ENCODE measurements around the gene MAP2K1.
"Not testable (repeated sequence)": the region's sequence is repeated elsewhere in the genome, so short reads cannot be mapped to it uniquely, and the experiment has no call there.

Gene MAP2K1

DNA sequence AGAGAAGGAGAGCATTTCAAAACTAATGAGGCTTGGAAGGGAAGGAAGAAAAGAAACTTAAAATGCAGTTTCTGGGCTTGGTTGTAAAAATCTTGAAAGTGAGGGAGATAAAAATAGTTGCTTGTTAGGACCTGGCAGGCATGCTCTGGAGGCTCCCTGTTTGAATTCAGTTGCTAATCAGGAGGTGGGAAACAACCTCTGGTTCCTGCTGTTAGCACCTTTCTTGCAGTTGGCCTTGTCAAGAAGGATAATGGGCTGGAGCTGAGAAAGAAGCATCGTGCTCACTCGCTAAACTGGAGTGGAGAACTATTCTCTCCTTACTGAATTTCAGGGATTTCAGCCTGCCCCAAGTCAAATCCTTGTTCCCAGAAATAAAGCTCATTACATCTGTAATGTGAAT lies 87.4 kb downstream of the MAP2K1 start:
- no peak for DNase-seq (ENCODE audit: extremely low read depth in 1 of 2, low read depth in 1 of 2)

DNA sequence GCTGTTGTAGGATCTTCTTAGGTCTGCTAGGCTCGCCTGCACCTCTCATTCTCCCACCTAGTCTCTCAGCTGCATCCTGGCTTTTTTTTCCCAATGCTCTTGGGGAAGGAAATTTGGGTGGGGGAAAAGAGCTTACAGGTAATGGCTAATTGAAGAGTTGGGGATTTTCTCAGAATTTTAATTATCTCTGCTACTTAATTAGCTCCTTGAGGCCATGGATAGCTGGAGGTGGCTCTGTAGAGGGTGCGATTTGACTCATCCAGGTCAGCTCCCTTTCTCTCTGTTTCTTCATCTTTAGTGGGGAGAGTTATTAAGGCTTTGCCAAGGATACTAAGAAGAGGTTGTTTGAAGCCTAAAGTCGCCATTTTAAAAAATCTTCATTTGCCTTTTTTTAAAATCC lies 88.3 kb downstream of the MAP2K1 start:
- DNase-seq (ENCODE audit: extremely low read depth in 1 of 2, low read depth in 1 of 2), result no peak

DNA sequence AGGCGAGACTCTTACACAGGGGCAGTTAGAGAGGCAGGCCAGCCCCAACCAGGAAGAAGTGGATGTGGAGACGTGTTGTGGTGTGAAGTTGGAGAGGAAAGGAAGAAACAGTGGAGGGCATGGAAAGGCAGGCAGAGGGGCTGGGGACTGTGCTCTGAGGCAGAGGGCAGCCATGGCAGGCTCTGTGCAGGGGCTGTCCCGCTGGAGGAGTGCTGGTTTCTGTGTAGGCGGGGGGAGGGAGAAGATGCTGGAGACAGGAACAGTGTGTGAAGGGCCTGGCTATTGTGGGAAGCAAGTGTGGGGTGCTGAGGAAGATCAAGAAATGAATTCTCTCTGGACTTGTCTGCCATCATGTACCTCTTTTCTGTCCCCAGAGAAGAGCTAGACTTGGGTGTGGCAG lies 89.8 kb downstream of the MAP2K1 start:
- no peak for DNase-seq (ENCODE audit: extremely low read depth in 1 of 2, low read depth in 1 of 2)

DNA sequence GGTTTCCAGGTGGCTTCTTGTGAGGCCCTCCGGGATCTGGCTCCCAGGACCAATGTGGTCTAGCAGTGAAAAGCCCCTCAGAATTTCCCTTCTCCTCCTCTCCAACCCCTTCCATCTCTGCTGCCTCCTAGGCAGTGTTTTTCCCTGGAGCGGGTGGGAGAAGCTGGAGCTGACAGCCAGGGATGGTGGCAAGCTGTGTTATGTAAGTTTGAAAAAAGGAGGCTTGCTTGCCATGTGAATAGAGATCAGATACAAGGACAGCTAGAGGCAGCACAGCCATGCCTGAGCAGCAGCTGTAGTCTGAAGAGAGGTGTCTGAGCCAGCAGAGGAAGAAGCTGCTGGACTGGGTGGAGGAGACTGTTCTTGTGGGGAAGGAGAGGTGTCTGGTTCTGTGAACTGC lies 90.3 kb downstream of the MAP2K1 start:
- DNase-seq (ENCODE audit: extremely low read depth in 1 of 2, low read depth in 1 of 2), result no peak

DNA sequence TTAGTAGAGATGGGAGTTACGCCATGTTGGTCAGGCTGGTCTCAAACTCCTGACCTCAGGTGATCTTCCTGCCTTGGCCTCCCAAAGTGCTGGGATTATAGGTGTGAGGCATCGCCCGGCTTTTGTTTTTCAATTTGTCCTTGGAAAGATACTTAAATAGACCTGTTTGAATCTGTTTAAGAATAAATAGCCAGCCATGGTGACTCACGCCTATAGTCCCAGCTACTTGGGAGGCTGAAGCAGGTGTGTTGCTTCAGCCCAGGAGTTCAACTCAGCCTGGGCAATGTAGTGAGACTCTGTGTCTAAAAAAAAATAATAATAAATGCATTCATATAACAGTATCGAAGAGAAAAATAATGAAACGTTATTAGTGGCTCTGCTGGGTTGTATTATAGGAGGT lies 93.6 kb downstream of the MAP2K1 start:
- DNase-seq (ENCODE audit: extremely low read depth in 1 of 2, low read depth in 1 of 2), result no peak

DNA sequence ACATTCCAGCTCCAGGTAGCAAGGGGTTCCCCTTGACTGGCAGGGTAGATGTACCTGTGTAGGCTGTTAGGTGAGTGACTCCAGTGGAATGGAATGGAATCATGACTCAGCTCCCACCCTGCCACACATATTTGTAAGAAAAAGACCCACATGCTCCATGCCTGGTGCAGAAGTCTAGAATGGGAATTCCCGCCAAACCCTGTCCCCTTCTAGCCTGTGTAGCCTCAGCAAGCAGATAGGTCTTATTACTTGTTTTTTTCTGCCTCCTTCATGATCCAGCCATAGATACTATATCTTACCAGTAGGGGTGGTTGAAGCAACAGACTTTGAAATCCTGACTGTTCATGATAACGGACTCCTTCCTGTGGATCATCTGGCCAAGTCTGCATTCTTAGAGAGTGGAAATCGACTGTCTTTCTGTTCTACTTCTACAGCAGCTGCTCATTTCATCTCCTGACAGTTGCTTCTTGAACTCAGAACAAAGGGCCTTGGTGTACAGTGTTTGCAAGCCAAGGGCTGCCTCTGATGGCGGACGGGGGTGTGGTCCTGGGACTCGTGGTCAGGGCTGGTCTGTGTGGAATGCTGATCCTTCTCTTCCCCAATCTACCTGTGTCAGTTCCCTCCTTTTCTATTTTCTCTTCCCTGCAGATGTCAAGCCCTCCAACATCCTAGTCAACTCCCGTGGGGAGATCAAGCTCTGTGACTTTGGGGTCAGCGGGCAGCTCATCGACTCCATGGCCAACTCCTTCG lies 94.6 kb downstream of the MAP2K1 start:
- no peak for DNase-seq (ENCODE audit: extremely low read depth in 1 of 2, low read depth in 1 of 2)

DNA sequence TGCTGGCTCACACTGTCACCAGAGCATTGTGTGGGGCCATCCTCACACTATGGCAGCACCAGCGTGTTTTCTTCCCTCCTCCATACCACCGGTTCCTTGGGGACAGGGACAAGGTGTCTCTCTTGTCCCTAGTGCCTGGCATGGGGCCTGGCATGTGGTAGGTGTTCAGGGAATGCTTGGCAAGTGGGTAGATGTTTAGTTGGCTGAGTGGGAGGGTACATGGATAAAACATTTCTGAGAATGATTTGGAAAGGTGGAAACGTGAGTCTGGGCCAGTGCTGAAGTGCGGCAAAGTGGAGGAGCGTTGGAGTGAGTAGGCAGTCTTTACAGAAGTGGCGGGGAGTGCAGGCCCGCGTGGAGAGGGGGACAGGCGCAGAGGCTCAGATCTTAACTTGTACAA lies 95.8 kb downstream of the MAP2K1 start:
- no peak for DNase-seq (ENCODE audit: extremely low read depth in 1 of 2, low read depth in 1 of 2)

DNA sequence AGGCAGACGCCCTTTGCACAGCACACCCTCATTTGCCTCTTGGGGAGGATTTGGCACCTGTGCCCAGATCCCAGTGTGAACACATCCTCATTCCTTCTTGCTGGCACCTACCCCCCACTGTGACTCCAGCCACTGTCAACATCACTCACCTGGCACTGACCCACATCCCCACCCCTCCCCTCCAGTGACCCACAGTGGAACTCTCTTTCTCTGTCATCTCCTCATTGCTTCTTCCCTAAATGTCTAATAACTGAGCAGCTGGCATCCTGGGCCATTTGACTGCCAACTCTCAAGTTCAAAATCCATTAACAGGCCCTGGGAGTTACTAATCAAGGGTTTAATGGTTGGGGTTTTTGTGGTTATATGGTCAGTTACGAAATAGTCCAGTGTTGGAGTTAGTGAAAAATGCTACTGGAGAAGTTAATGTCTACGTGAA lies 96.4 kb downstream of the MAP2K1 start:
- DNase-seq (ENCODE audit: extremely low read depth in 1 of 2, low read depth in 1 of 2), result no peak

DNA sequence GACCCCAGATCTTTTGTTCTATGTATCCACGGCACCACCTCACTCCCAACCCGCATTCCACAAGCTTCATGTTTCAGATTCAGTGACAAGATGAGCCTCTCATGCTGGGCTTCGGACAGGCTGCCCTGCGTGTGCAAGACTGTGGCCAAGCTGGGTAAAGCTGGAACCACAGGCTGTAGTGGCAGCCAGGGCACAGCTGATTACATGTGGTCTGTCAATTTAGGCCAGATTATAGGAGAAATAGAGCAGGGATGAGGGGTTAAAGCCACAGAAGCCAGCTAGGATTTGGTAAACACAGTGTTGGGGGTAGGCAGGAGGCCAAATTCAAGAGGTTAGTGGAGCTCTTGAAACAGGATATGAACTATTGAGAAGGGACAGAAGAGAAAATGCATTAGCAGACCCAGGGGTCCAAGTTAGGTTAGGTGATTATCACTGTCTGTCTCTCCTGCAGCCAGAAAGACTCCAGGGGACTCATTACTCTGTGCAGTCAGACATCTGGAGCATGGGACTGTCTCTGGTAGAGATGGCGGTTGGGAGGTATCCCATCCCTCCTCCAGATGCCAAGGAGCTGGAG lies 97.9 kb downstream of the MAP2K1 start:
- no peak for DNase-seq (ENCODE audit: extremely low read depth in 1 of 2, low read depth in 1 of 2)

DNA sequence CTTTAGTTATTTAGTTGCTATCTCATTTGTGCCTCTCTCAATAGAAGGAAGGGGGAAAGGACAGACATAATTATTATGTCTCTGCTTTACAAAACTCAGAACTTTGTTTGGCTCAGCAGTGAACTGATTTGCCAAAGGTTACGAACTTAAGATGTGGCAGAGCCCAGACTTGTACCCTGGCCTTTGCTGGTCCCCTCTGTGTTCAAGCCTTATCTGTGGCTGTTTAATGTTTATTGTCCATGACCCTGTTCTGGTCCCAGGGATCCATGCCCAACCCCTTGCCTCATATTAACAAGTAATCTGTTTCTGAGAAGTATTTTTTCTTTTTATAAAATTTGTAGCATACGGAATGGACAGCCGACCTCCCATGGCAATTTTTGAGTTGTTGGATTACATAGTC lies 100.2 kb downstream of the MAP2K1 start:
- no peak for DNase-seq (ENCODE audit: extremely low read depth in 1 of 2, low read depth in 1 of 2)

DNA sequence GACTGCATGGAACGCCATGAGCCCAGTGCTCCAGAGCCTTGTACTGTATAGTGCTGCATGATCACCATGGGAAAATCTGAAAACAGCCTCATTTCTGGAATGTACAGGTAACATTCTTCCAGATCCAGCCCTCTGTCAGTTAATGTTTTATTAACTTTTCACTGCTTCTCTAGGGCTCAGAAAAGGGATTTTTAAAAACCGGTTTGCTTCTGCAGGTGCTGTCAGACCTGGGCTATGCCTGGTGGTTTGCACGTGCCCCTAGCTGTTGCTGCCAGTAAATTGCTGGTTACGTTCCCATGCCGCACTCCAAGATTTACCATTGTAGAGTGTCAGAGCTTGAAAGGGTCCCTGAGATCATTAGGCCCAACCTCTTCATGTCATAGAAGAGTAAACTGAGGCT lies 101.8 kb downstream of the MAP2K1 start:
- no peak for DNase-seq (ENCODE audit: extremely low read depth in 1 of 2, low read depth in 1 of 2)

DNA sequence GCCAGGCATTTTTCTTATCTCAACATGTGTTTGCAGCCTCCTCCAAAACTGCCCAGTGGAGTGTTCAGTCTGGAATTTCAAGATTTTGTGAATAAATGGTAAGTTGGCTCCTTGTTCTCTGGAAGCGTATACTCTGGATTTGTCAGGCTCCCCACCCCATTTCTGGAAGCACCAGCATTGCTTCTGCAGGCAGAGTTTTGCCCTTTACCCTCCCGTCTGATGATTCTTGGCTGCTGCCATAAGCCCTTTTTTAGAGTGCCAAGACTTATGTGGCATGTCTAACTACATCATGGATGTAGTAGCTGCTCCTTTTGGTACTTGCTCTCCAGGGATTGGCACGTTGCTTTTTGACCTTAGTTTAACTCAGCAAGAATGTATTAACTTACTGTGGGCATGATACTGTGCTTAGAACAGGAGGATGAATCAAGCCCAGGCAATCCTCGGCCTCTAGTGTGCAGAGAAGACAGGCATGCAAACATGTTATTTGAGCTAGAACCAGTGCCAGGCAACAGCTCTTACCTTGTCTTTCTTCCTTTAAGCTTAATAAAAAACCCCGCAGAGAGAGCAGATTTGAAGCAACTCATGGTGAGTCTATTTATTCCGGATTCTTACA lies 102.6 kb downstream of the MAP2K1 start:
- DNase-seq (ENCODE audit: extremely low read depth in 1 of 2, low read depth in 1 of 2), result no peak

DNA sequence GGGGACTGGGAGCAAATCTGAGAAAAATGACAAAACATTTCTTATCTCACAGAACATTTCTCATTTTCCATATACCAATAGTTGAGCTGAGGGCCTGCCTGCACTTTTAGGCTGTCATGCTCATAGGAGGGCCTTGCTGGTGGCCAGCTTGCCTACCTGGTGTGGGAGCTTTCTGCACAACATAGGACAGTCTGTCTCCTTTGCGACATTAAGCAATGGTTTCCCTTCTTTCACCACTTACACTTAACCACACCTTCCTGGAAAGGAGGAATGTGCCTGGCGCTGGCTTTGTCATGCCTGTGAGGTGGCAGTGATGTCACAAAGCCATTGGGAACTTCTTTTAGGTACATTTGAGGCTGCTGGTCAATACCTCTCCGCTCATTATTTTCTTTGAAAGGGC lies 105.1 kb downstream of the MAP2K1 start:
- no peak for DNase-seq (ENCODE audit: extremely low read depth in 1 of 2, low read depth in 1 of 2)

DNA sequence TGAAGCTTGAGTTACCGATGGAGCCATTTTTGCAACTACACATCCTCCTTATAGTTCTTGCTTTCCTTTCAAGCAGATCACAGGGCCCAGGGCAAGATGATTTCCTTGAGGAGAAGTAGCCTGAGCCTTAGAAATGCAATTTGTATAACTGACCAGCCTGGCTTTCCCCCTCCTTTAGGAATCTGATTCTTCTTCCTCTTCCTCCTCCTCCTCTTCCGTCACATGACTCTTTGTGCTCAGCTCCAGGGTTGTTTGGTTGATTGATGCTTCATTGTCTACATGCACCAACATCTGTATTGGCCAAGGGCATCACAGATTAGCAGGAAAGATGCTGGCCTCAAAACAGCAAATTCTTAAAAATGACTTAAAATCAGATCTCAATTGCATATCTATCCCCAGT lies 107.5 kb downstream of the MAP2K1 start:
- DNase-seq (ENCODE audit: extremely low read depth in 1 of 2, low read depth in 1 of 2), result no peak

DNA sequence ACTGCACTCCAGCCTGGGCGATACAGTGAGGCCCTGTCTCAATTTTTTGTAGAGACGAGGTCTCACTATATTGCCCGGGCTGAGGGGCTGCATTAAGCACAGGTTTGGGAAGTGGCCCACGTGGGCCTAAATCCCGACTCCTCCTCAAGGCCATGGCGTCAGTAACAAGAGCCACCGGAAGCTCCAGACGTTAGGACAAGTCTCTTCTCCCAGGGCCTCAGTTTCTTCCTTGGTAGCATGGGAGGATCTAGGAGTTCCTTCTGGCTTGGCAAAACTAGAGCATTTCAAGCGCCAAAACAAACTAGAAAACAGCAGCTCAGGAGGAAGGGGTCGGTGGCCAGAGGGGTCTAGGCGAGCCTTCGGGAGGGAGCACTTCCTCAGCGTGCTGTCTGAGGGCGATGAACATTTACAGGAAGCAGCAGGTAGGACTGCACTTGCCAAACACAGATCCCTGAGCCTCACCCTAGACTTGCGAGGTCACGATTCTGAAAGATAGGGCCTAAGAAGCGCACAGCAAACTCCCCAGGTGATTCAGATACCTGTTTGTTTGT lies 110.3 kb downstream of the MAP2K1 start:
- no peak for DNase-seq (ENCODE audit: extremely low read depth in 1 of 2, low read depth in 1 of 2)

DNA sequence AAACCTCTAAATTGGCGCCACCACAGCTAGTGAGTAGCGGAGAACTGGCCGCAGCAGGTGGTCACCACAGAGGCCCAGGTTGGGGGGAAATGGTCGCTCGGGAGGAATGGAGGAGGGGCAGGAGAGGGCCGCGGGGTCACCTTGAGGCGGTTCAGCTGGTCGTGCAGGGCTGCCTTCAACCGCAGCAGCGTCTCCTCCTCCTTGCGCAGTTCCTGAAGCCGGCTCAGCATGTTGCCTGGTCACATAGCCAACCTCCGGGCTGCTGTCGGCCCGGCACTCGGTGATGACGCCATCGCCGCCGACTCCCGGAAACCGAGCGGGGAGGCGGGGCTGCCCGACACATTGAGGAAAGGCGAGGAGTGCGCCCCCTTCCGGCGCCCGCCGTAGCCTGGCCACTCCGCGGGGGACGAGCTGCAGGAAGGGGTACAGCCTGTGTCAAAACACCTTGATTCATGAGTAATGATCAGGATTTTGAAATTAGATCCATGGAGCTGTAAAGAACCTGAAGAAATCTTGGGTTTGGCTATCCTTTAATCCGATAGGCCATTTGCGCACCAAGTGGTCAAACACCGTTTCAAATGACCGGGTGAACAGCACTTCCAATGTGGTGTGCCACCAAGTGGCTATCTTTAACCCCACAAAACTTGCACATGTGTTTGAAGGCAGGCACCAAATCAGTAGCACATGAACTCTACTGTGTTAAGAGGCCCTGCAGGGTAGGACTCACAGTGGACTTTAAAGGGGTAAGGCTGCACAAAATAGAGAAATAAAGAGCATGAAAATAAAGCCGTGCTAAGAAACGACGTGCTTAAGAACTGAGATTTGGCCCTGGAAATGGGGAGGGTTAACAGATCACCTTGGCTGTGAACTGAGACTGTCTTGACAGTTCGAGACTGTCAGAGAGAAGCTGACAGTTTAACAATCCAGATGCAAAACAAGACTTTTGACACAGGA lies 111.1 kb downstream of the MAP2K1 start, which contains the start of gene SNAPC5:
Gene SNAPC5 (minus strand): TSS at position 261 of the 954 bp plus-strand sequence. CDS start 31 bp downstream, at position 230.
- peak; percentile 87 to 99 for DNase-seq (ENCODE audit: extremely low read depth in 1 of 2, low read depth in 1 of 2)

DNA sequence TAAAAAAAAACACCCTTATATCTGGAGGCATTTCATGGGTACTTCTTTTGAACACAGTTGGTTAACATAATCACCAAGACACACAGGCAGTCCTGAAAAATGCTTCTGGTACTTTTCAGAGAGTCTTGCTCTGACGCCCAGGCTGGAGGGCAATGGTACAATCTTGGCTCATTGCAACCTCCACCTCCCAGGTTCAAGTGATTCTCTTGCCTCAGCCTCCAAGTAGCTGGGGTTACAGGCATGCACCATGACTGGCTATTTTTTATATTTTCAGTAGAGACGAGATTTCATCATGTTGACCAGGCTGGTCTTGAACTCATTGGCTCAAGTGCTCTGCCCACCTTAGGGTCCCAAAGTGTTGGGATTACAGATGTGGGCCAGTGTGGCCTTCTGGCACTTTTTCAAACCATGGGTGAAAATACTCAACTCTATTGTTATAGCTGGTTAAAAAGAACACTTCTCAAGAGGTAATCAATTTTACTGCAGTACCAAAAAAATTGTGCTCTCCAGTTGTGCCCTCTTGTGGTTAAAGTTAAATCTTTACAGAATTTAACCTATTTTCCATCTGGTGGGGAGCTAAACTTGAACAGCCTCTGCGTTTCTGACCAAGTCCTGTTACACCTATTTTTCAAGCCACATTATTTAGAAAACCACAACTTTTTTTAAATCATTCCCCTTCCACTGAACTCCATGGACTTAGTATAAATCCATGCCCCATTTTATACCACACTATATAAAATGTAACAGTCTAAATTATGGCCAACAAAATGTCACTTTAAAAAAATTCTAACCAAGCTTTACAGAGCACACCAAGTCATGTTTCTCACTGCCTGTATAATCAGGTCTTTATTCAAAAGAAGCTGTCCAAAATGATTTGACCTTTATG lies 112.0 kb downstream of the MAP2K1 start:
- no peak for DNase-seq (ENCODE audit: extremely low read depth in 1 of 2, low read depth in 1 of 2)

DNA sequence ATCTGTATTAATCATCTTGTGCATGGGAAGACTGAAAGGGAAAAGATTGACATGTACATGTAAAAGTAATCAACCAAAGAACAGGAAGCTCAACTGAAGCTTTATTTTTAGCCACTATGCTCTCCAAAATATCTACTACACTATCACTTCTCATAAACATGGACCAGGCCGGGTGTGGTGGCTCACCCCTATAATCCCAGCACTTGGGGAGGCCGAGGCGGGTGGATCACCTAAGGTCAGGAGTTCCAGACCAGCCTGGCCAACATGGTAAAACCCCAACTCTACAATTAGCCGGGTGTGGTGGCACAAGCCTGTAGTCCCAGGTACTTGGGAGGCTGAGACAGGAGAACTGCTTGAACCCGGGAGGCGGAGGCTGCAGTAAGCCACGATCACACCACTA lies 113.6 kb downstream of the MAP2K1 start:
- DNase-seq (ENCODE audit: extremely low read depth in 1 of 2, low read depth in 1 of 2), result not testable (repeated sequence)

DNA sequence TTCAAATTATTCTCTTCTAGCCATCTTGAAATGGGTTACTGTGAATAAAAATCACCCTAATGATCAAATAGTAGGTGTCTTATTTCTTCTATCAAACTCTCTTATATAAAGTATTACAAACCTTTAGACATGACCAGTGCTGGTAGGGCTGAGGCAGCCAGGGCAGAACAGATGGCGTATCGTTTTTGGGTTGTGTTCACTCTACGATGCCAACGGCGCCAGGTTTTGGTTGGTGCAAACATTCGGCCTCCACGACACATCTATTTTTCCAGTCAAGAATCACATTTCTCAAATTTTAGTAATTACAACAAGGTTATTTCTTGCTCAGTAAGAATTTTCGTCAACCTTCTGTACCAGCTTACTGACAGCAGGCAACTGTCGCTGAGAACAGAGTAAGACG lies 115.8 kb downstream of the MAP2K1 start:
- no peak for DNase-seq (ENCODE audit: extremely low read depth in 1 of 2, low read depth in 1 of 2)

All from activated CD8-positive, alpha-beta memory T cell treated with anti-CD3 and anti-CD28 coated beads for 1 hour (primary cell).